Thoracic aorta (tissue), 2 donors: ENCODE results near the gene EPHA6. TPM values are rescaled to one million over a fixed set of nuclear protein-coding genes. Genes with fewer than 3 reads are reported as not detected.

Experiments used
- ATAC-seq: fragments of 150-250 bp; one replicate; pipeline ENCODE4 v1.8.0; 2017; ENCODE audit warnings: low read depth; ENCODE audit not compliant: insufficient number of reproducible peaks, low FRiP score
- DNase-seq: peaks from one replicate; pipeline ENCODE4 v3.0.0-alpha.2; 2020; ENCODE audit warnings: low spot score
- H3K27ac ChIP-seq, 2 donors: fragments of 200-600 bp; sonication (generic); 1 replicate in 1 of 2; 2 replicates in 1 of 2; pipeline ENCODE4 v1.5.1; 2016; ENCODE audit warnings: mild to moderate bottlenecking in 2 of 2, moderate library complexity in 2 of 2
- H3K27me3 ChIP-seq: fragments of 200-600 bp; sonication (generic); replicated peaks from 2 replicates; pipeline ENCODE4 v1.6.0; 2016; ENCODE audit warnings: mild to moderate bottlenecking; ENCODE audit not compliant: insufficient read depth
- H3K36me3 ChIP-seq: fragments of 200-600 bp; sonication (generic); one replicate; pipeline ENCODE4 v1.5.1; 2016
- H3K4me1 ChIP-seq, 2 donors: fragments of 200-600 bp; sonication (generic); 1 replicate in 1 of 2; 2 replicates in 1 of 2; pipeline versions ENCODE4 v1.5.1 to v1.6.0; 2016; ENCODE audit warnings: low read depth in 2 of 2, mild to moderate bottlenecking in 1 of 2; ENCODE audit not compliant: control insufficient read depth in 1 of 2
- H3K4me3 ChIP-seq: fragments of 200-600 bp; sonication (generic); 2 replicates; pipeline ENCODE4 v1.5.1; 2016; ENCODE audit warnings: mild to moderate bottlenecking
- H3K9me3 ChIP-seq: fragments of 200-600 bp; sonication (generic); 2 replicates; pipeline ENCODE4 v1.5.1; 2016
- total RNA-seq, 2 donors: library from RNA; depleted of rRNA; stranded (reverse); fragments of >200 nt; gene quantifications; one replicate each; pipeline versions ENCODE4 v1.1.0 to v1.2.3, GENCODE V29; 2016
- TF ChIP-seq, protein P1 (sequence below): fragments of 200-600 bp; sonication (generic); IDR thresholded peaks from one replicate; pipeline ENCODE4 v1.5.1; 2019; ENCODE audit warnings: antibody characterized with exemption

The EPHA6 gene
- total RNA-seq, 2 donors from 2014 or later = 0.71 to 3.2 TPM

DNA sequence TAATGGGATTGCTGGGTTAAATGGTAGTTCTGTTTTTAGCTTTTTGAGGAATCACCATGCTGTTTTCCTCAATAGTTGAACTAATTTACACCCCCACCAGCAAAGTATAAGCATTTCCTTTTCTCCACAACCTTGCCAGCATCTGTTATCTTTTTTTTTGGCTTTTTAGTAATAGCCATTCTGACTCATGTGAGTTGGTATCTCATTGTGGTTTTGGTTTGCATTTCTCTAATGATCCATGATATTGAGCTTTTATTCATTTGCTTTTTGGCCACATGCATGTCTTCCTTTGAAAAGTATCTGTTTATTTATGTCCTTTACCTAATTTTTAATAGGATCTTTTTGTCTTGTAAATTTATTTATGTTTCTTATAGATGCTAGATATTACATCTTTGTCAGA lies 288.2 kb downstream of the EPHA6 start:
- TF ChIP-seq, protein P1, sequence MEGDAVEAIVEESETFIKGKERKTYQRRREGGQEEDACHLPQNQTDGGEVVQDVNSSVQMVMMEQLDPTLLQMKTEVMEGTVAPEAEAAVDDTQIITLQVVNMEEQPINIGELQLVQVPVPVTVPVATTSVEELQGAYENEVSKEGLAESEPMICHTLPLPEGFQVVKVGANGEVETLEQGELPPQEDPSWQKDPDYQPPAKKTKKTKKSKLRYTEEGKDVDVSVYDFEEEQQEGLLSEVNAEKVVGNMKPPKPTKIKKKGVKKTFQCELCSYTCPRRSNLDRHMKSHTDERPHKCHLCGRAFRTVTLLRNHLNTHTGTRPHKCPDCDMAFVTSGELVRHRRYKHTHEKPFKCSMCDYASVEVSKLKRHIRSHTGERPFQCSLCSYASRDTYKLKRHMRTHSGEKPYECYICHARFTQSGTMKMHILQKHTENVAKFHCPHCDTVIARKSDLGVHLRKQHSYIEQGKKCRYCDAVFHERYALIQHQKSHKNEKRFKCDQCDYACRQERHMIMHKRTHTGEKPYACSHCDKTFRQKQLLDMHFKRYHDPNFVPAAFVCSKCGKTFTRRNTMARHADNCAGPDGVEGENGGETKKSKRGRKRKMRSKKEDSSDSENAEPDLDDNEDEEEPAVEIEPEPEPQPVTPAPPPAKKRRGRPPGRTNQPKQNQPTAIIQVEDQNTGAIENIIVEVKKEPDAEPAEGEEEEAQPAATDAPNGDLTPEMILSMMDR = no peak
- H3K9me3 ChIP-seq = no peaks in the 10 kb centered on the region
- H3K36me3 ChIP-seq = no peaks in the 10 kb centered on the region
- no peaks in the 10 kb centered on the region for H3K27me3 ChIP-seq
- H3K4me3 ChIP-seq = no peak overlapping the region
- no peak for DNase-seq
- H3K4me1 ChIP-seq = no peaks in the 10 kb centered on the region
- no peak overlapping the region for H3K27ac ChIP-seq
- no peak for ATAC-seq

GRCh38 chr3:97105989-97106651 lies 291.7 kb downstream of the EPHA6 start:
- Histone ChIP-seq H3K9me3 (no peaks in the 10 kb centered on the region), H3K36me3 (no peaks in the 10 kb centered on the region), H3K27me3 (no peaks in the 10 kb centered on the region), H3K4me3 (no peak overlapping the region), H3K27ac (no peak overlapping the region), H3K4me1 (no peaks in the 10 kb centered on the region)
- DNase-seq (no peak), ATAC-seq (no peak)
- TF ChIP-seq, protein P1 = no peak

- H3K4me1 ChIP-seq = no peaks in the 10 kb centered on the region
- H3K36me3 ChIP-seq = no peaks in the 10 kb centered on the region
- DNase-seq = no peak
- no peak overlapping the region for H3K27ac ChIP-seq
- ATAC-seq = no peak
- no peaks in the 10 kb centered on the region for H3K9me3 ChIP-seq
- TF ChIP-seq, protein P1 = no peak
- no peaks in the 10 kb centered on the region for H3K27me3 ChIP-seq
- no peak overlapping the region for H3K4me3 ChIP-seq
Measured at GRCh38 chr3:97106652-97106989, 292.2 kb downstream of the EPHA6 start.

- TF ChIP-seq, protein P1 = no peak
- Histone ChIP-seq H3K4me1 (no peaks in the 10 kb centered on the region), H3K36me3 (no peaks in the 10 kb centered on the region), H3K27ac (no peak overlapping the region), H3K27me3 (no peaks in the 10 kb centered on the region), H3K4me3 (no peak overlapping the region), H3K9me3 (no peaks in the 10 kb centered on the region)
- DNase-seq (no peak), ATAC-seq (no peak)
Measured at GRCh38 chr3:97108136-97108535, 293.7 kb downstream of the EPHA6 start.

DNA sequence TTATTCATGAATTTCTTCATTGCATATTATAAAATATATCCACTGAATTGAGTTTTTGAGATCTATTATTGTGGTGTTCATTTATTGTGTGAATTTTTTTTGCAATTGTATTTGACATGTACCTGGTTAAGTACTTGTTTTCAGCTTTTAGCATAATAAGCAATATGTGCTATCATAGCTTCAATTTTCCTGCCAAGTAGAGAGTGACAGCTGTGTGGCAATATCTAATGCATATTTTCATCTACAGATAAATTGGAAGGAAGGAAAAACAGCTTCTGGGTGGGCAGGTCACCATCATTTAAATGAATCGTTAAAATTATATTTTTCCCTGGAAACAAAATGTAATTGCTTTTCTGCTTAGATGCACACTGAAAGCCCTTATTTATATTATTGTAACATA lies 296.9 kb downstream of the EPHA6 start:
- Histone ChIP-seq H3K36me3 (no peaks in the 10 kb centered on the region), H3K9me3 (no peaks in the 10 kb centered on the region), H3K27me3 (no peaks in the 10 kb centered on the region), H3K4me1 (no peaks in the 10 kb centered on the region), H3K27ac (no peak overlapping the region), H3K4me3 (no peak overlapping the region)
- no peak for DNase-seq
- TF ChIP-seq, protein P1 = no peak
- ATAC-seq = no peak
